OCI-LY7 (cell line): ENCODE data around the gene SPDYE6. TPM values are rescaled to one million over a fixed set of nuclear protein-coding genes. Genes with fewer than 3 reads are reported as not detected.
"Not testable (repeated sequence)": the region's sequence is repeated elsewhere in the genome, so short reads cannot be mapped to it uniquely, and the experiment has no call there.

Experiments used
- BruUV-seq: library from RNA; stranded (reverse); fragments of 400-500 nt; replicated peaks from 2 replicates; lab custom pipeline; 2021; lab: Mats Ljungman, UMichigan
- CTCF ChIA-PET: fragments of 300-600 bp; sonication (Branson Sonifier 250); formaldehyde crosslinking; loops from one replicate; lab custom pipeline; 2022; ENCODE audit warnings: antibody characterized with exemption; ENCODE audit not compliant: unreplicated experiment; lab: Charles Lee
- POLR2A ChIA-PET: fragments of 300-600 bp; sonication (Branson Sonifier 250); formaldehyde crosslinking; loops from one replicate; lab custom pipeline; 2022; ENCODE audit warnings: antibody characterized with exemption; lab: Charles Lee
- DNase-seq: peaks from one replicate; pipeline ENCODE4 v3.0.0-alpha.2; 2015; ENCODE audit warnings: low spot score
- H2AFZ ChIP-seq: fragments of 200-600 bp; sonication (generic), shearing (Covaris generic); 2 replicates; pipeline ENCODE4 v1.6.1; 2014; ENCODE audit warnings: mild to moderate bottlenecking, antibody characterized with exemption, low read length, moderate library complexity
- H3K27ac ChIP-seq: fragments of 200-600 bp; sonication (generic); 2 replicates; pipeline ENCODE4 v1.5.1; 2014; ENCODE audit warnings: mixed run types, low read depth, mild to moderate bottlenecking, moderate library complexity, low read length, inconsistent platforms; ENCODE audit not compliant: poor library complexity, severe bottlenecking
- H3K36me3 ChIP-seq: fragments of 200-600 bp; sonication (generic); 2 replicates; pipeline ENCODE4 v1.6.1; 2014; ENCODE audit warnings: mild to moderate bottlenecking, antibody characterized with exemption, low read length, moderate library complexity, mixed read lengths; ENCODE audit not compliant: insufficient read depth
- H3K4me1 ChIP-seq: fragments of 200-600 bp; sonication (generic); 2 replicates; pipeline ENCODE4 v1.5.1; 2014; ENCODE audit warnings: mild to moderate bottlenecking, low read length; ENCODE audit not compliant: insufficient read depth, poor library complexity, severe bottlenecking
- H3K4me2 ChIP-seq: fragments of 200-600 bp; sonication (generic); 2 replicates; pipeline ENCODE4 v1.6.1; 2014; ENCODE audit warnings: mild to moderate bottlenecking, low read length
- H3K4me3 ChIP-seq: fragments of 200-600 bp; sonication (generic); 2 replicates; pipeline ENCODE4 v1.5.1; 2014; ENCODE audit warnings: mild to moderate bottlenecking, low read depth, low read length; ENCODE audit not compliant: poor library complexity, severe bottlenecking
- H3K79me2 ChIP-seq: fragments of 200-600 bp; sonication (generic); 2 replicates; pipeline ENCODE4 v1.6.1; 2016; ENCODE audit warnings: low read depth, mild to moderate bottlenecking, low read length, moderate library complexity, mixed read lengths; ENCODE audit not compliant: insufficient read depth
- H3K9me2 ChIP-seq: fragments of 200-600 bp; sonication (generic); 2 replicates; pipeline ENCODE4 v1.6.1; 2016; ENCODE audit warnings: mild to moderate bottlenecking, low read length, mixed read lengths; ENCODE audit not compliant: insufficient read depth
- H3K9me3 ChIP-seq: fragments of 200-600 bp; sonication (generic); 2 replicates; pipeline ENCODE4 v1.6.1; 2014; ENCODE audit warnings: mild to moderate bottlenecking, mixed run types, low read length, mixed read lengths
- H4K20me1 ChIP-seq: fragments of 200-600 bp; sonication (generic); 2 replicates; pipeline ENCODE4 v1.6.1; 2014; ENCODE audit warnings: mild to moderate bottlenecking, antibody characterized with exemption, low read length, moderate library complexity, mixed read lengths; ENCODE audit not compliant: insufficient read depth
- CTCF ChIP-seq: fragments of 200-600 bp; sonication (generic); conservative IDR thresholded peaks from 2 replicates; pipeline ENCODE4 v1.5.1; 2014; ENCODE audit warnings: mild to moderate bottlenecking, antibody characterized with exemption, low read length, moderate library complexity, mixed read lengths
- EZH2phosphoT487 ChIP-seq: fragments of 200-600 bp; sonication (generic); IDR thresholded peaks from 2 replicates; pipeline ENCODE4 v1.6.1; 2018; ENCODE audit warnings: low read depth, borderline replicate concordance, mild to moderate bottlenecking, mixed run types, antibody characterized with exemption, low read length, moderate library complexity, mixed read lengths
- intact Hi-C: fragments of 100-400 bp; cut with micrococcal nuclease; formaldehyde crosslinking; loops from one replicate; pipeline ENCODE4 v1.10.0; 2022; ENCODE audit not compliant: unreplicated experiment
- total RNA-seq, 2 experiments: library from RNA; depleted of rRNA in 1 of 2; stranded (reverse); fragments of >200 nt in 1 of 2; shearing (Covaris generic) in 1 of 2; gene quantifications; 2 replicates each; pipeline ENCODE4 v1.2.3, GENCODE V29; 2014 to 2022

The SPDYE6 gene
- total RNA-seq, 2 experiments from 2014 or later, result not detected

GRCh38 chr7:102387064-102387463, 30.8 kb upstream of the SPDYE6 start:
- TF ChIP-seq CTCF, result no peak
- no peak for TF ChIP-seq EZH2phosphoT487

GRCh38 chr7:102381696-102382425, 25.6 kb upstream of the SPDYE6 start:
- DNase-seq, H3K4me1 ChIP-seq, H2AFZ ChIP-seq, CTCF ChIA-PET, intact Hi-C loops, H4K20me1 ChIP-seq, H3K9me3 ChIP-seq, H3K27ac ChIP-seq, H3K79me2 ChIP-seq, H3K4me3 ChIP-seq, H3K9me2 ChIP-seq, H3K4me2 ChIP-seq: not testable (repeated sequence)
- POLR2A ChIA-PET, result interaction anchor here (1.6 kb wide), 1 partner anchor 14 kb away, joined by 5 read pairs; the partner anchor contains the start of gene PRKRIP1
- BruUV-seq, result TSS peak; percentile 13
- H3K36me3 ChIP-seq, result peaks cover 84% of the 10 kb centered on the region

More at GRCh38 chr7:102387064-102387463, 30.8 kb upstream of the SPDYE6 start:
- Histone ChIP-seq H3K27ac (no peak overlapping the region), H3K36me3 (peaks cover 70% of the 10 kb centered on the region), H3K4me1 (peaks cover 5% of the 10 kb centered on the region), H2AFZ (no peak overlapping the region), H3K4me3 (no peak overlapping the region), H3K9me3 (no peaks in the 10 kb centered on the region), H3K4me2 (no peak overlapping the region), H3K9me2 (no peaks in the 10 kb centered on the region), H3K79me2 (peaks cover 1% of the 10 kb centered on the region; the same call in 1 of the 2 replicates), H4K20me1 (no peaks in the 10 kb centered on the region)
- intact Hi-C loops, result loop anchor here (5.0 kb wide), 1 partner anchor 65 kb away; no protein-coding TSS in a partner anchor
- no TSS peak for BruUV-seq
- CTCF ChIA-PET, result no interaction called here
- POLR2A ChIA-PET, result no interaction called here
- no peak for DNase-seq

GRCh38 chr7:102380837-102381236, 24.6 kb upstream of the SPDYE6 start:
- not testable (repeated sequence) for BruUV-seq

More at GRCh38 chr7:102380837-102381236, 24.6 kb upstream of the SPDYE6 start:
- H3K79me2 ChIP-seq, H3K4me3 ChIP-seq, intact Hi-C loops, H3K4me2 ChIP-seq, H4K20me1 ChIP-seq, H3K9me3 ChIP-seq, H3K4me1 ChIP-seq, H2AFZ ChIP-seq, H3K9me2 ChIP-seq, H3K27ac ChIP-seq, CTCF ChIA-PET, DNase-seq: not testable (repeated sequence)
- POLR2A ChIA-PET, result interaction anchor here (1.6 kb wide), 1 partner anchor 15 kb away, joined by 5 read pairs; the partner anchor contains the start of gene PRKRIP1
- H3K36me3 ChIP-seq, result peaks cover 81% of the 10 kb centered on the region
